GM19372 (cell line): ENCODE measurements around the gene DENND1A.

Experiments
- ATAC-seq: cut with Tn5 transposase; IDR thresholded peaks from one replicate; pipeline ENCODE4 v1.9.1; 2021; ENCODE audit warnings: mild to moderate bottlenecking, low read depth, moderate library complexity; ENCODE audit not compliant: unreplicated experiment

DENND1A gene

DNA sequence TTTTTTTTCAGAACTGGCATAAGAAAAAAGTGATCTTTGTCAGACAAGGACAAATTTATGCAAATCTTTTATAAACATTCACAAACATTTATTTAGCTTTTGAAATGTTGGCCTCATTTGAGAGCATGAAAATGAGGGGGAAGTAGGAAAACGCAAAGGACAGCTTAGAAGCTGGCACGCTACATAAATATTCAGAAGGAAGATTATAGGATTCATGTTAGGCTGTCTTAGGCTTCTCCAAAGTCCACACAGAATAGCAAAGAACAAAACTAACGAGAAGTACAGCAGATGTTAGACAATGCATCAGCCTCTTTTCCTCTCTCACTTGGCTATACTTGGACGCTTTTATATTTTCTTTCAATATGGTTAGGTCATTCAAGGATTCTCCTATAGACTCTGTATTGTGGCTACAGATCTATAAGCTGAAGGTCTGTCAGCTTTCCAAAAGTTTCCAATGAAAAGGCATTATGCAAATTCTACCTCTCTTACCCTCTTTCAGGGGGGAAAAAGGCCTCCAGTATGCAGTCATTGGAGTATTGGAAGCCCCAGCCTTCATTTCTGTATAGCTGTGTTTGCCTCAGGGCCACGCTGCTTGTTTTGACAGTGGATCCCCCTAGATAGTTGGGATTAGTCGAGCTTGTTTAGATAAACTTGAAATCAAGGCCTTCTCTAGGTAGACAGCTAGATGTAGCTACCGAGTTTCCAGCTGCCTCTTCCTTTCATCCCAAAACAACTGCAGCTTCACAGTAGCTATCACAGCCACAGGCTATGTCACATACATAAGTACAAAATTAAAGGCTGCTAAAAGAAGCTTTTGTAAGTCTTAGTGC lies 153.0 kb downstream of the DENND1A start:
- no peak for ATAC-seq

DNA sequence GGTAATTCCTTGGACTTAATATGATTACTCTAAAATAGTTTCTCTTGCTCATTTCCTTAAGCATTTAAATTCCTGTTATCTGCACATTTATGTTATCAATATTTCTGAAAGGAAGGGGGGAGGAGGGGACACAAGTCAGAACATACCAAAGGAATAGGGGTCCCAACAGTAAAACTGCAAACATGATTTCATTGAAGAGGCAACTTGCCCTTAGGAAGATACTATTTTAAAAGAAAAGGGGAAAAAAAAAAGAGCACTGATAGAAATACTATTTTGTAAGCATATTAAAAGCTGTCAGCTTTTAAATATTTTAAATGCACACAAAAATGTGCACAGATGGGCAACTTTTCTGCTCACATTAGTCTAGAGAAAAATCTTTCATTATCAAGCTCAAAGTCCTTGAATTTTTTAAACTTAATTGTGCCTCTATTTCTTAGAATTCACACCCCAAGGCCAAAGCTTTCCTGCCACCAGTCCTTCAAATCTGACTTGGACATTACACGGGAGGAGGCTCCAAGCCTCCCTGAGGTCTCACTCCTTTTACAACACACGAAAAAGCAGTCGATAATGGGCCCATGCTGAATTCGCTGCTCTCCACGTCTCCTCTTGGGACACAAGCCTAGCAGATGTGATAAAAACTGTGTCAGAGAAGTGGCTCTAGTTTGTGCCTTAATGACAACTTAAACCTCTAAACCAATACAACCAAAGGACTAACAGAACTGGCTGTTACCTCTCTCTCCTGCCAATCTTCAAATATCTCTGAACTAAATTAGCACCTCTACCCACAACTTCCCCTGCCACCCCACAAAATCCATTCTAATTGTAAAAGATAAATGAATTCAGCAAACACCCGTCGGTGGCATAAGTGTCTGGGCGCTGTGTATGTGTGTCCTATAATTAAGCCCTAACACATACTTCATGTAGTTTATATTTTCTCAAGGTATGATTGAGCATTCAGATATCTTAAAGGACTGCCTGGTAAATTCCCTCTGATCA lies 154.3 kb downstream of the DENND1A start:
- ATAC-seq: no peak

DNA sequence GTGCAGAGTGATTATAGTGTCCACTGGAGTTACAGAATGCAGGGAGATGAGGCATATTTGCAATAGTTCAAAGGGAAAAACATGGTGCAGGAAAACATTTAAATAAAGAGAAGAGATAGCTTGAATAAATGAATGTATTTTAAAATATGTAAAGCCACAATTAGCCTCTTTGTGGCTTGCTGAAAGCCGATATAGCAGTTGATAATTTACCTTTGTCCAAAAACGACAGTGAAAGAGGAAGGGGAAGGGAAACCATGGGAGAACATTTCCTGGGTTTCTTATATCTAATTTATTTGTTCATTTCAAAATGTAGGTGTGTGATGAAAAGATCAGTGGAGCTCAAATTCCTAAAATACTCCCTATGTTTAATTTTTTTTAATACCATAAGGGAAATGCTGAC lies 156.1 kb downstream of the DENND1A start:
- ATAC-seq: no peak

DNA sequence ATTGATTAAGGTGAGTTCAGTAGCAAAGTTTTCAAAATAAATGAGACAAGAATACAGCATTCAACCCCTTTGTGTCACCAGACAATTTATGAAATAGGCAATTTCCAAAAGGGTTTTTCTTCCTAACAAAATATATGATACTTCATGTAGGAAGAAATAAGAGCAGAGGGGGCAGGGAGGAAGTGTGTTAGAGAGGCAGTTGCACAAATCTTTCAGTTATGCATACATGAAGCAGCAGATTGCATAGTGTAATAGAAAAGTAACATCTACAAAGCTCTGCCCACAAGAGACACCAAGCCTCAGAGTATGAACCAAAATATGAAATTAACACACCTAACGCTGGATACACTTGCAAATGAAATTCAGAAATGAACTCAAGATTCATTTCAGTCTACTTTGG lies 157.0 kb downstream of the DENND1A start:
- ATAC-seq: no peak

DNA sequence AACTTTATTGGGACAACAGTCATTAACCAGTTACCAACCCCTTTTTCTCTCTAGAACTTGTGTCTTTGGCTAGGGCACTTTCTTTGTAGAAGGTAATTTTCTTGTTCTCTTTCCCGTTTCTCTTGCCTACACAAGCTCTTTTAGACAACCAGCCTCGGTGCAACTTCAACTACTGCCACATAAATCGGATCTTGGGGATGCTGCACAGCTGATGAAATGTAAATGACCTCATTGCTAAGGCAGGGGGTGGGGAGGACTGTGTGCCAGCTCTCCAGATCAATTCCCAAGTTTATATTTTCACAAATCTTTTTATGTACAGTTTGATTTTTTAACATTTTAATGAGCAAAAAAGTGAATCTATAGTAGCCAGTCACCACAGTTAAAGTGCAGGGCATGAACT lies 157.6 kb downstream of the DENND1A start:
- no peak for ATAC-seq

DNA sequence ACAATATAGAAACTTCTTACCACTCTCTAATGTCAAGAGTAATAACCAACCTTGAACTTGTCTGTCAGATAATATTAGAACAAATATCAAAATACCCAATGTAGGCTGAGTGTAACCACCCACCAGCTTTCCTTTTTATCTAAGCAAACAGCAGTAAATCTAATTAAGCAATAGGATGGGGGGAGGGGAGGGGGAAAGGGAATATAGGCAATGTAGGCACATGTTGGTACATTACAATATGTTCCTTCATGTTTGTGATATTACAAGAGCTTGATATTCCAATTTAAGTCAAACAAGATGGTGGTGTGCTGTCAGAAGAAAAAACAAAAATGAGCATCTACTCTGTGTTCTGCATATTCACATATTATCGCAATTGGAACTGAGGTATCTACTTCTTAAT lies 158.2 kb downstream of the DENND1A start:
- ATAC-seq: no peak

DNA sequence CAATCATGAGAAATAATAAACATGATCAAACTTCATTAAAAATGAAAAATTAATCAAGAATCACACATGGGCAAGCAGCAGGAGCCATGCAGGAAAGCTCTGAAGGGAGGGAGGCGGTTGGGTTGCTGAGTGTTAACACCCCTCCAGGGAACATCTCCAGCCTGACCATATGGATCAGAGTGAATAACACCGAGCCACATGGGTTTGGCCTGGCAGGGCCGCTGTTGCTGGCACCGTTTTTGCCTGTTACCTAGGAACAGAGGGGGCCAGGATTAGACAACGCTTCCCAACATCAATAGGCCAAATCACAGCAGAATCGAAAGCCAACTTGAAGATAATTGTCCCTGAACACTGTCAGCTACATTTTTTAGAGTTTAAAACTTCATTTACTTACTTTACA lies 160.2 kb downstream of the DENND1A start:
- no peak for ATAC-seq

DNA sequence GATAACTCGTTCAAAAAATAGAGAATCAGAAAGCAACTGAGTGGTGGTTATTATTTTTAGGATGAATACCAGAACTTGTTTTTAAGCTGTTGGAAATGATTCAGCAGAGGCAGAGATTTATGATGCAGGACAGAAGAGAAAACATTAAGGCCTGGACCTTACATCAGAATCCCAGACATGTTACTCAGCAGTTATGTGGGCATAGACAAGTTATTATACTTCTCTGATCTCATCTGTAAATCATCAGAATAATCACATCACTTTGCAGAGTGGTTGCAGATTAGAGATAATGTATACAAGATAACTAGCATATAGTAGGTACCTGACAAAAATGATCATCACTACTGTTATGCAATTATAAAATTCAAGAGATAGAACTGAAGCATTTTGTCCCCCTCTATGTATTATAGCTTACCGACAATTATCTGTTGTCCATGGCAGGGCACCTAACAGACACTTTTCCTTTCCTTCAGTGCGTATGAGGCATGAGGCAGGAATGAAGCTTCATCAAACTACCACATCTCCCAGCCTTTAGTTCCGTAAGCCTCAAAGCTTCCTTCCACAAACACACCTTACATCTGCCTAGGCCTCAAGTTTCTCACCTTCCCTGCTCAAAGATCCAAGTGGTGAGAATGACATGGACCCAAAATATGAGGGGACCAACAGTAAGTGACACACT lies 165.9 kb downstream of the DENND1A start:
- no peak for ATAC-seq

DNA sequence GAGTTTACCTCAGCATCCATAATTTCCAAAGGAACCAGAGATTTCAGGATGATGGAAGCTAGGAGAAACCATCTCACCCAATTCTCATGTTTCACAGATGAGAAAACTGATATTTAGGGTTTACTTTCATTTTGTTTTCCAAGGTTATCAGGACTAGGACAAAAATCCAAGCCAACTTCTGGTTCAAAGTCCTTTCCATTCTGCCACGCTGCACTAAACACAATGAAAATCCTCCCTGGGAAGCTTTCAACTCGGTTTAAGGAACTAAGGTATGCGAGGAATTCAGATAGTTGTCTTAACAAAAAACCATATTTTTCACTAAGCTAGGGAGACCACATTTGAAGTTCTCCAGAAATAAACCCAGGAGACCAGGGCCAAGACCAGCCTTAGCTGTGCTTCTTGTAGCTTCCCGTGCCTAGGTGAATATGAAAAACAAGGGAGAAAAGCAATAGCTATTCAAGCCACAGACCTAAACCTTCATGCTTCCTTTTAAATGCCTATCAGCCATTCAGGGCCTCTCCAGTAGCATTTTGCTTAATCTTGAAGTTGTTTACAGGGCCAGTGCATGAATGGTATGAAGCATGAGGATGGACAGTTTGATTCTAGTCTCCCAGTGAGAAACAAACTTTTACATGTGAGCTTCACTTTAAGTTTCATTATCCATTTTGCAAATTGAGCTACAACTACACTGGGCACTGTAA lies 167.9 kb downstream of the DENND1A start:
- ATAC-seq: no peak

DNA sequence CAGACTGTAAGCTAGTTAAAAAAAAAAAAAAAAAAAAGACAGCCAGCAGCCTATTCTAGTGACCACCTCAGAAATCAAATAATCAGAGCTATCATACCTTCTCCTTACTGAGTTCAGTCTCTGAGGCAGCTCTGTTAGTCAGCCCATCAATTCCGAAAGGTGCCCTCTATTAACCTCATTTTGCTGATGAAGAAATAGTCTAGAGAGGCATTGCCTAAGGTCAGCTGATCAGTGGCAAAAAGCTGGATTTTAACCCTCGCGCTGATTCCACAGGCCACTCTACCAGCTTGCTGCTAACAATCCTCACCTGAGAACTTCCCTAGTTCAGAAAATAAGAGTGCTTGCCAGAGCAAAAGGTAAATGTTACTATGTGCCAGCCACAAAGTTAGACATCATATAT lies 172.0 kb downstream of the DENND1A start:
- no peak for ATAC-seq

DNA sequence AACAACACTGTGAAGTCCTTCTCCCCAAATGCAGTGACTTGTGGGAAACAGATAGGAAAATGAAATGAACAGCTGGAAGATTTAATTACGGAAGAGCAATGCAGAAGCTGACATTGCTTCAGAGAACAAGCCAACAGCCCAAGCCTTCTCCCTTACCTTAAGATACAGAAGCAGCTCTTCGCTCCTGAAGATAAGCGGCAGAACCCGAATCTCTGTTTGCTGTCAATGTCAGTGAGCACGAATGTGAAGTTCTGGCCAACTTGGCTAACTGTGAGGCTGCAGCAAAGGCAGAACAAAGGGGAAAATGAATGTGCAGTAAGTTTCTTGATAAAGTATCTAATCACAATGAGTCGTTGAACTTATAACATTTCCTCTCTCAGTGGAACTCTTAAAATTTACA lies 172.4 kb downstream of the DENND1A start:
- ATAC-seq: no peak

DNA sequence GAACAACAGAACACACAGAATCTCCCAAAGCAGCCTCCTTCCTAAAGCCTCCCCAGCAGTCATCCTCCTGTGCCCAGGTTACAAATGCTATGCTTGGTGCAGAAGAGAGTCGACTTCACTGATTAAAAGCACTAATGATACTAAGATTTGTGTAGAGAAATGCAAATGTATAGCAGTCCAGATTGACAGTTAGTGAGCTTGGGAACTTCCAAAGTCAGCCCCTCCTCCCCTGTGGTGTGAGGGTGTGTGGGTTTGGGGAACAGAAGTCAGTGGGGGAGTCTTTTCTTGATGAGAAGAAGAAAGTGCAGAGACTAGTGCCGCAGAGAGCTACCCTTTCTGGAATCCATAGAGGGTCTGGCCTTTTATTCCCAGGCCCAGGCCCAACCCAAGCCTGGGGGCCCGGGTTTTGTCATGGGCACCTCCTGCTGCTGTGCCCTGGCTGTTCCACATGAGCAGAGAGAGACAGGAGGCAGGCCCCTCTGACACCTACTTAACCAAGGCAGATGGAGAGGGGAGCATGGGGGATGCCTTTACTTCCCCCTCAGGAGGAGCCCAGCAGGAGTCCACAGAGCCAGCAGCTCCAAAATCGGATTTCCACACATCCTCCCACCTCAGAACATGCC lies 173.3 kb downstream of the DENND1A start:
- ATAC-seq: no peak

DNA sequence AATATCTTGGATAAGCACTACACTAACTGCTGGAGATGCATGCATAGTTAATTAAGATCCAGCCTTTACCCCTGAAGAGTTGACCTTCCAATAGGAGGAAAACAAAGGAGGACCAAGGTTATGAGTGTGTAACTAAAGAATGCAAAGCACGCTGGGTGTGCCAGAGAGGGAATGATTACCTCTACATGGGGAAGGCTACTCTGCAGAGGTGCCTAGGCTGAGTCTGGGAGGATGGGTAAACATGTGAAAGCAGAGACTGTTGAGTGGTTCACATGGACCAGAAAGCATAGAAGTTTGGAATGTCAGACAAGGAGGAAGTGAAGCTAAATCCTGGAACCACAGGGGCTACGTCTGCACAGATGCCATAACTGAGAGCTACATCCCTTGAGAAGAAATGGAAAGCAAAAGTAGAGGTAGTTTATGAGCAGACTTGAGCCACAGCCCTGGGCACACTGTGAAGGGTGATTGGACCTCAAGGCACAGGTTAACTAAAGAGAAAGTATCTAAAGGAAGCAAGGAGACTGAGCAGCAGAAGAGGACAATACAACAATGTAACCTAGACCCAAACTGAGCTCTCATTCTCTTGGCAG lies 176.2 kb downstream of the DENND1A start:
- no peak for ATAC-seq

DNA sequence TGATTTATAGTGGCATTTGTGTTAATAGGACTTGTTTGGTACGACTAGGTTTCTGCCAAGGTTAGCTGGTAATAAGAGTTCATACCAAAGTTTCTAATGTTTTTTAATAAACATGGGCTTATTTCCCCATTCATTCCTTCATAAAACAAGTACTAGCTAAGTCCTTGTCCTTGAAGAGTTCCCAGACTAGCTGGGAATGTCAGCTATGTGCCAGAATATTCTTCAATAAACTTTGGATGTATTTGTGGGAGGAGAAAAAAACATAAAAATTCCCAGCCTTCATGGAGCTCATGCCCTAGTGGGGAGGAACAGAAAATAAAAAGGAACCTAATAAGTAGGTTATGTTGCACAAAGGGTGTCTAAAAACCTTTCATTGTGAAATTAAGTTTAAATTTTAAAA lies 176.9 kb downstream of the DENND1A start:
- no peak for ATAC-seq

DNA sequence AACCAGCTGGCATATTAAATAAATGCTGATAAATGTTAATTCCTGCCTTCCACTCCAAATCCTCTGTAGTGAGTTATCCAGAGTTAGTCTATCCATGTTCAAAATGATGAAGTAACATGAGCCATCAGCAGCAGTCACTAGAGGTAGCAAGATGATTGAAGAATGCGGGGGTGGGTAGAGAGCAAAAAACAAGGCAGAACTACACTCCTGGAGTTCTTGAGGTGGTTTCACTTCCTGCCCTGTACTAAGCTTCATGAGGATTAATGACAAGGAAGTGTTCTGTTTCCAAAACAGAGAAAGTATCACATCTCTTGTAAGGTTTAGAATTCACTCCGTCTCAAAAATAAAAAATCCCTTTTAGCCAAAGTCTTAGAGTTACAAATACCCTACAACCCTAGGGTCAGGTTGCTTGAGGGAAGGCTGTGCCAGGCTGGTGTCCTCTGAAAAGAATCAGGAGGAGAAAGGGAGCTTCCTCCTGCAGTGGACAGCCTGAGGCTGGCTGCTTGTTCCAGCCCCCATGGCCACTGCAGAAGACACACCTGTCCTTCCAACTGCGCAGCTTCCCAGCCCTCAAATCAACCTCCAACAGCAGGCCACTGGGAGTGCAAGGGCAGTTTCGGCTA lies 180.2 kb downstream of the DENND1A start:
- no peak for ATAC-seq

DNA sequence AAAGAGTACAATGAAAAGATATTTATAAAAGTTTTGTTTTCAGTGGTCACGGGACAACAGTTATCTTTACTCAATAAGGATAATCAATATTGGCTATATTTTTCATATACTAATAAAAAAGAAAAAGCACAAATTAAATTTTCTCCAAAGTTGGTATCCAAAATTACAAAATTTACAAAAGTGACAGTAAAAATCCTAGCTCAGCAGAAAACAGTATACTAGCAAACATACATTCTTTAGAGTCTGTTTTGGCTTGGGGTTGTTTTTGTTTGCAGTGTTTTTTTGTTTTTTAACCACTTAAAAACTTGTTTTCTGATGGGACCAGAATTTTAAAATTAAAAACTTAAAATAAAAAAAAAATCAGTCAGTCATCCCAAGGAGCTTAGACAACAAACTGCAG lies 183.2 kb downstream of the DENND1A start:
- ATAC-seq: no peak

DNA sequence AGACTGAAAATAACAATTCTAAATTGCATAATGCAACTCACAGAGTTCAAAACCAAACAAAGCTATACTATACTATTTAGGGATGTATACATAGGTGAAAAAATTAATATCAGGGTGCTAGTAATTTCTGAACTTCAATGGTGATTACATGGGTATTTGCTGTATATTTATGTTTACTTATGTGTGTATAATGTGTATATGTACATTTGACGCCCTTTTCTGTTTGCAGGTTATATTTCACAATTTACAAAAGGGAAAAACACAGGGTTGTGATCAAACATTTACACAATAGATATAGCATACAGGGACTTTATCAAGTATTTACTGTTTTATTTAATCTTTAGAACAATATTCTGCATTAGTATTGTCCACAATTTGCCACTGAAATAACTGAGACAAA lies 184.0 kb downstream of the DENND1A start:
- no peak for ATAC-seq

DNA sequence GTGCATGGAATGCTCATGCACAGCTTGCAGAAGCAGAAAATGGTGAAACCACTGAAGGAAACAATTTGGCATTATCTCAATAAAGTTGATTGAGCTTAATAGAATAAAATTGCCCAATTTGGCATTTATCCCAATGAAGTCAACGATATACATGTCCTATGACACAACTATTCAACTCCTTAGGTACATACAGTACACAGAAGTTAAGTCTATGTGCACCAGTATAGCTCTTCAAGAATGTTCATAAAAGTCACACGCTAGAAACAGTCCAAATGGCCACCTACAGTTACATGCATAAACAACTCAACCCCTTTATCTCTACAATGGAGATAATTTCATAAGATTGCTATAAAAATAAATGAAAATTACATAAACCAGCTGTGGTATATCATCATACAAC lies 184.5 kb downstream of the DENND1A start:
- ATAC-seq: no peak

DNA sequence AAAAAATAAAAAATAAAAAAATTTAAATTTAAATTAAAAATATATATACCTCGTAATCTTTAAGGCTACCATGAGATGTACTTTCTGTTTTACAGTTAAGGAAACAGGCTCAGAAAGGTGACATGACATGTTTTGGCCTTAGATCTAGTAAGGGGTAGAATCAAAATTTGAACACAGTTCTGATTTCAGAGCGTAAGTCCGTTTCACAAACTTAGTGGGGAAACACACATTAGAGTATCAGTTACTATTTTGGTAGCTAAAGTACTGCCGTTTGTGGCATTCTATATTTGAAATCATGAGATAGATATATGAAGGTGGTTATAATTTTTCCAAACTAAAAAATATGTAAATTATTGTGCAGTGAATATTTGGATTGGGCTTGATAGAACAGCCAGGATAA lies 186.2 kb downstream of the DENND1A start:
- ATAC-seq: no peak
